HepG2 (cell line): Measurements from ENCODE around the gene EHD1. TPM values are rescaled to one million over a fixed set of nuclear protein-coding genes. Genes with fewer than 3 reads are reported as not detected.
A peak's percentile ranks its signal among the peaks of the same experiment; 100 is the strongest.

ENCODE experiments used
- AHDC1 ChIP-seq: sonication (generic); formaldehyde crosslinking; IDR thresholded peaks from 2 replicates; pipeline ENCODE4 v1.5.1; 2020; ENCODE audit warnings: mild to moderate bottlenecking, missing genetic modification reagents, borderline replicate concordance
- AKAP8 ChIP-seq: sonication (generic); formaldehyde crosslinking; IDR thresholded peaks from 2 replicates; pipeline ENCODE4 v1.5.1; 2020; ENCODE audit warnings: mild to moderate bottlenecking, missing genetic modification reagents
- ATF7 ChIP-seq, 2 experiments: fragments of 450-650 bp in 1 of 2; sonication (generic) in 1 of 2; formaldehyde crosslinking in 1 of 2; IDR thresholded peaks; 2 replicates each; pipeline versions ENCODE4 v1.4.0 to v1.6.1; 2016 to 2020; ENCODE audit warnings: antibody characterized with exemption in 1 of 2, mild to moderate bottlenecking in 1 of 2, missing genetic modification reagents in 1 of 2
- FOXO4 ChIP-seq: sonication (generic); formaldehyde crosslinking; conservative IDR thresholded peaks from 2 replicates; pipeline ENCODE4 v1.8.1; 2023; ENCODE audit warnings: missing genetic modification reagents
- HBP1 ChIP-seq: IDR thresholded peaks from 2 replicates; pipeline ENCODE4 v1.6.1; 2016; ENCODE audit warnings: low read depth, control low read depth
- HMGXB3 ChIP-seq: sonication (generic); formaldehyde crosslinking; IDR thresholded peaks from 2 replicates; pipeline ENCODE4 v1.4.0; 2020; ENCODE audit warnings: missing genetic modification reagents, borderline replicate concordance
- HNRNPH1 ChIP-seq: fragments of 200-400 bp; formaldehyde crosslinking; optimal IDR thresholded peaks from 2 replicates; pipeline ENCODE3; 2017; ENCODE audit warnings: mild to moderate bottlenecking, low read depth, low read length
- MXI1 ChIP-seq: IDR thresholded peaks from 3 replicates; pipeline ENCODE4 v1.6.1; 2012; ENCODE audit warnings: low read depth, low read length, inconsistent platforms, borderline replicate concordance
- RFX1 ChIP-seq: fragments of 450-650 bp; IDR thresholded peaks from 2 replicates; pipeline ENCODE4 v1.6.1; 2017
- STAG1 ChIP-seq: sonication (generic); formaldehyde crosslinking; IDR thresholded peaks from 2 replicates; pipeline ENCODE4 v1.4.0; 2020; ENCODE audit warnings: missing genetic modification reagents
- ZBTB34 ChIP-seq: sonication (generic); formaldehyde crosslinking; IDR thresholded peaks from 2 replicates; pipeline ENCODE4 v1.8.0; 2022; ENCODE audit warnings: mild to moderate bottlenecking, missing genetic modification reagents
- ZNF180 ChIP-seq: sonication (generic); formaldehyde crosslinking; IDR thresholded peaks from 2 replicates; pipeline ENCODE4 v1.4.0; 2020; ENCODE audit warnings: low read depth, missing genetic modification reagents, borderline replicate concordance
- polyA plus RNA-seq, 8 experiments: library from polyadenylated mRNA; depleted of rRNA in 3 of 8; stranded (reverse) in 7 of 8; unstranded in 1 of 8; fragments of >200 nt; fragmentation: Illumina TruSeq in 4 of 8; extraction: Trizol in 4 of 8; gene quantifications; 2 replicates each; pipeline versions ENCODE4 v1.2.1 to v1.2.3, GENCODE V29; 2011 to 2016; ENCODE audit warnings: low read depth in 4 of 8, missing spikeins in 1 of 8, mixed read lengths in 1 of 8; ENCODE audit not compliant: insufficient read depth in 1 of 8
- total RNA-seq, 5 experiments: library from RNA; depleted of rRNA; stranded (reverse); fragments of >200 nt; fragmentation: Illumina TruSeq; extraction: Trizol; gene quantifications; 2 replicates each; pipeline ENCODE4 v1.2.3, GENCODE V29; 2016; ENCODE audit warnings: low read depth in 1 of 5

The EHD1 gene
- total and polyA plus RNA-seq, 2 of the 13 experiments (the other 11 are each of a cell fraction or from before 2014, with no cell fraction given), result 23.6 to 26.6 TPM

GRCh38 chr11:64893194-64894069 lies 15.0 kb upstream of the EHD1 start (continued):
- 0 out of 2 replicates have a peak, but pooled peaks have one; percentile 33 for TF ChIP-seq HMGXB3 (CRISPR knock-in tag)
- TF ChIP-seq ZNF180 (CRISPR knock-in tag), result no peak
- peak; percentile 47; the same call in 1 of the 2 replicates for TF ChIP-seq AHDC1 (CRISPR knock-in tag)
- peak; percentile 70; the same call in 1 of the 3 replicates for TF ChIP-seq MXI1
- 0 out of 2 replicates have a peak, but pooled peaks have one; percentile 28 for TF ChIP-seq ZBTB34 (CRISPR knock-in tag)
- TF ChIP-seq RFX1, result no peak
- TF ChIP-seq ATF7 (IDR thresholded peaks at IDR 0.05), result no peak
- TF ChIP-seq ATF7 (CRISPR knock-in tag; IDR thresholded peaks at IDR 0.05), result peak; percentile 70
- TF ChIP-seq HNRNPH1, result peak; percentile 21
- 0 out of 2 replicates have a peak, but pooled peaks have one; percentile 72 for TF ChIP-seq AKAP8 (CRISPR knock-in tag)
- no peak for TF ChIP-seq FOXO4 (CRISPR knock-in tag)
- TF ChIP-seq STAG1, result peak; percentile 33
- TF ChIP-seq HBP1 (CRISPR knock-in tag), result peak; percentile 44; the same call in 1 of the 2 replicates
